HG02885 (cell line): ENCODE data around the gene SSX1.
"Not testable (repeated sequence)": the region's sequence is repeated elsewhere in the genome, so short reads cannot be mapped to it uniquely, and the experiment has no call there.

Source experiments
- ATAC-seq: cut with Tn5 transposase; IDR thresholded peaks from one replicate; pipeline ENCODE4 v1.9.1; 2021; ENCODE audit warnings: mild to moderate bottlenecking; ENCODE audit not compliant: unreplicated experiment, poor library complexity

The SSX1 gene, protein sequence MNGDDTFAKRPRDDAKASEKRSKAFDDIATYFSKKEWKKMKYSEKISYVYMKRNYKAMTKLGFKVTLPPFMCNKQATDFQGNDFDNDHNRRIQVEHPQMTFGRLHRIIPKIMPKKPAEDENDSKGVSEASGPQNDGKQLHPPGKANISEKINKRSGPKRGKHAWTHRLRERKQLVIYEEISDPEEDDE

DNA sequence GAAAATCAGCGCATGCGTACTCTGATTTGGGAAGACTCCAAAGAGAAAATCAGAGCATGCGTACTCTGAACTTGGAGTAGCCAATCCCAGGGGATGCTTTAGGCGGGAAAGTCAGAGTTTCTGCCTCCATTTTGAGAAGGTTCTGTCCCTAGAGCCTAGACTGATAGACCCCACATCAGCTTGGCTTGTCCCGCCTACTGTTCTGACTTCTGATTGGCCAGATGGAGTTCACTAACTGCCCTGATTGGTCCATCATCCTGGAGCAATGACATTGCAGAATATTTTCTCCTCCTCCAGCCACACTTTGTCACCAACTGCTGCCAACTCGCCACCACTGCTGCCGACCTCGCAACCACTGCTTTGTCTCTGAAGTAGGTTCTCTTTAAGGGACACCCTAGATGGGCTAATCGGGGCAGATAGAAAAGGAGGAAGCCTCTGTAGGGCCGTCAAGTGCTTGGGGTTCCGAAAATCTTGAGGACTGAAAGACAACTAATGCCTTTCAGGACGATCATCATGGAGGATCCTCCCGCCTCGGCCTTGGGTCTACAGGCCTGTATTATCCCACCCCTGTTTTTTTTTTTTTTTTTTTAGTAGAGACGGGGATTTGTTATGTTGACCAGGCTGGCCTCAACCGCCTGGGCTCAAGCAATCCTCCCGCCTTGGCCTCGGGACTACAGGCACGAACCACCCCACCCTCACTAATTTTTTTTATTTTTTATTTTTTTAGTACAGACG, at the start of gene SSX1:
Gene SSX1, plus strand, starts transcription at position 331 of the 735 bp plus-strand sequence. CDS start 1,850 bp downstream, outside the sequence.
- not testable (repeated sequence) for ATAC-seq

DNA sequence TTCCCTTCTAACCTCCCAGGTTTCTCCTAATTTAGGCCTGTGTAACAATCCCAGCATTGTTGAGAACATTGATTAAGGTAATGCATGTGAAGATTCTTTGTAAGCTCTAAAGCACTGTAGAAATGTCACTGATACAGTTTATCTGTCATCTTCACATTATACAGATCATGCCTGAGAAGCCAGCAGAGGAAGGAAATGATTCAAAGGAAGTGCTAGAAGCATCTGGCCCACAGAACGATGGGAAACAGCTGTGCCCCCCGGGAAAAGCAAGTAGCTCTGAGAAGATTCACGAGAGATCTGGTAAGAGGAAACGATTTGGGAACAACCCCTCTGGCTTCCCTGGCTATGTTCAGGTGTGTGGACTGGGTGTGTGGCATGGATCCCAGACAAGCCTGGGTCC, 40.9 kb upstream of the SSX1 start:
- not testable (repeated sequence) for ATAC-seq

DNA sequence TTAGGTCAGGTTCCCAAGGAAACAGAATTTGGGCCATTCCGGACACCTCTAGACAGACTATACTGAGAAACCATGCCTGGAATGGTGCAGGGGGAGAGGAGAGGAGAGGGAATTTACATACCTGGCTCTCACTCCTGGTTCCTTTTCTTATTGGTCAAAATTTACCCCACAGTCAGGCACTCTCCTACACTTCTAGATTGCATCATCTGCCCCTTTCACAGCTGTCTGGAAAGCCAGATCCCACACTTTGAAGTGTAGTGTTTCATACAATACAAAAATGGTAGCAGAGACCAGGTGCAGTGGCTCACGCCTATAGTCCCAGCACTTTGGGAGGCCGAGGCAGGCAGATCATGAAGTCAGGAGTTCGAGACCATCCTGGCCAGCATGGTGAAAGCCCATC, 31.0 kb upstream of the SSX1 start:
- ATAC-seq = not testable (repeated sequence)

DNA sequence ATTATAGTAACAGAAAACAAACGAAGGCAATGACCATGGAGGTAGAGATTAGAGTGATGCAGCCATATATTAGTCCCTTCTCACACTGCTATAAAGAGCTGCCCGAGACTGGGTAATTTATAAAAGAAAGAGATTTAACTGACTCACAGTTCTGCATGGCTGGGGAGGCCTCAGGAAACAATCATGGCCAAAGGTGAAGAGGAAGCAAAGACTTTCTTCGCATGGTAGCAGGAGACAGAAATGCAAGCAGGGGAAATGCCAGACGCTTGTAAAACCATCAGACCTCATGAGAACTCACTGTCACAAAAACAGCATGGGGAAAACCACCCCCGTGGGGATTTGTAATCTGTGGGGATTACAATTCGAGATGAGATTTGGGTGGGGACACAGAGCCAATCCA, 2.2 kb upstream of the SSX1 start:
- not testable (repeated sequence) for ATAC-seq

DNA sequence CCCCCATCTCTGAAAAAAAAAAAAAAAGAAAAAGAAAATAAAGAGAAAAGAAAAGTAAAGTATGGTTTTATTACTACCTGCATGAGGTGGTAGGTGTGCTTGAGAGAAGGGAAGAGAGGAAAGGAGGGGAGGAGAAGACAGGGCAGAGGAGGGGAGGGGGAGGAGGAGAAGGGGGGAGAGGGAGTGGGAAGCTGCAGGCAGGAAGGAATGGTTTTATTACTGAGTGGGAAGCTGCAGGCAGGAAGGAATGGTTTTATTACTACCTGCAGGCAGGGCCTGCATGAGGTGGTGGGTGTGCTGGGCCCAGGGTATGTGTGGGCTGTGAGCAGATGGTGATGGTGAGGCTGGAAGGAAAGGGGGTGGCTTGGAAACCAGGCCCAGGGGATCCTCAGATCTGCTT, 19.2 kb downstream of the SSX1 start:
- not testable (repeated sequence) for ATAC-seq

DNA sequence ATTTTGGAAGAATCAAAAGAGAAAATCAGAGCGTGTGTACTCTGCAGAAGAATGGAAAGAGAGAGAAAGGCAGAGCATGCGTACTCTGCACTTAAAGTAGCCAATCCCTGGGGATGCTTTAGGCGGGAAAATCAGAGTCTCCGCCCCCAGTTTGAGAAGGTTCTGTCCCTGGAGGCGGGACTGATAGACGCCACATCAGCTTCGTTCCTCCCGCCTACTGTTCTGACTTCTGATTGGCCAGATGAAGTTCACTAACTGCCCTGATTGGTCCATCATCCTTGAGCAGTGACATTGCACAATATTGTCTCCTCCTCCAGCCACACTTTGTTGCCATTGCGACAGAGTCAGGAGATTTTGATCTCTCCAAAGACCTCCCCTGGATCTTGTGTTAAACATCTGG, 23.8 kb downstream of the SSX1 start:
- ATAC-seq = no peak

DNA sequence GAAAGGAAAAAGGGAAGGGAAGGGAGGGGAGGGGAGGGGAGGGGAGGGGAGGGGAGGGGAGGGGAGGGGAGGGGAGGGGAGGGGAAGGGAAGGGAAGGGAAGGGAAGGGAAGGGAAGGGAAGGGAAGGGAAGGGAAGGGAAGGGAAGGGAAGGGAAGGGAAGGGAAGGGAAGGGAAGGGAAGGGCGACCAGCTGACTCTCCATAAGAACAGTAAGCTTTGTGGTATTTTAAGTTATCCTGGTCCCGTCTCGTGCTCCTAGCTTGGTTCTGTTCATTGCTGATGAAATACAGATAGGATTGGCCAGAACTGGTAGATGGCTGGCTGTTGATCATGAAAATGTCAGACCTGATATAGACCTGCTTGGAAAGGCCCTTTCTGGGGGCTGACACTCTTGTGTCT, 25.5 kb downstream of the SSX1 start:
- not testable (repeated sequence) for ATAC-seq

DNA sequence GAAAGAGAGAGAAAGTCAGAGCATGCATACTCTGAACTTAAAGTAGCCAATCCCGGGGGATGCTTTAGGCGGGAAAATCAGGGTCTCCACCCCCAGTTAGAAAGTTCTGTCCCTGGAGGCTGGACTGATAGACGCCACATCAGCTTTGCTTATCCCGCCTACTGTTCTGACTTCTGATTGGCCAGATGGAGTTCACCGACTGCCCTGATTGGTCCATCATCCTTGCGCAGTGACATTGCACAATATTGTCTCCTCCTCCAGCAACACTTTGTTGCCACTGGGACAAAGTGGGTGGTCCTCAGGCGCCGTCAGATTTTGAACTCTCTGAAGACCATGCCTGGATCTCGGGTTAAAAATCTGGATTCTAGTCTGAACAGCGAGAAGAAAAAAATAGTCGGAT, 51.0 kb downstream of the SSX1 start:
- ATAC-seq = no peak

DNA sequence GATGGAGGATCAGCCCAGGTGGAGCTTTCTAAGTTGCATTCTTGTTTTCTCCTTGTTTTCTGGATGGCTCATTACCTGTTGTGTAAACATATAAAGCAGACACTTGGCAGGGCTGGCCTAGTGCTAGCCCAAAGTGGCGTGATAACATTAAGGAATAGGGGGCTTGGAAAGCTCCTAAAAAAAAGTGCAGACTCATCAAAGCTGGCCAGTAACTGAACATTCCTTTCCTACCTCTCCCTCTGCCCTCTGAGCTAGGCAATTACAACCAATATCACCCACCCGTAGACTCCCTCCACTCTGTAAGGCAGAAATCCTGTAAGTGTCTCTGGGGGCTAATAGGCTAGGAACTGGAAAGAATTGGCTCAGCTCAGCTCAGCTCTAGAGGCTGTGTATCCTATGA, 58.8 kb downstream of the SSX1 start:
- not testable (repeated sequence) for ATAC-seq
